ENCODE data around the gene TRIM28.

Gene TRIM28

GRCh38 chr19:58543826-58544590 is at the start of gene TRIM28:
Gene TRIM28, plus strand, starts transcription at chr19:58544064. Its CDS starts 694 bp downstream, at chr19:58544758.
- Histone ChIP-seq H3K36me3 (ENCODE audit: insufficient read depth, low read length) (peaks cover 30% of the 10 kb centered on the region), H3K27me3 (ENCODE audit: insufficient read depth, low read length, poor library complexity, severe bottlenecking) (no peaks in the 10 kb centered on the region), H3K79me2 (ENCODE audit: insufficient read depth, low read length) (peaks cover 45% of the 10 kb centered on the region), H3K9me2 (replicated peaks; ENCODE audit: low read depth, low read length) (no peaks in the 10 kb centered on the region), H3K4me1 (ENCODE audit: insufficient read depth, low read length, poor library complexity, severe bottlenecking) (peaks cover 30% of the 10 kb centered on the region), H3K9ac (ENCODE audit: low read depth, low read length, poor library complexity, severe bottlenecking) (peak within 1 kb of the TSS; percentile 93), H3K4me2 (ENCODE audit: low read depth, low read length, poor library complexity, severe bottlenecking) (peak within 1 kb of the TSS; percentile 97), H4K20me1 (ENCODE audit: insufficient read depth, low read length, poor library complexity, severe bottlenecking) (peaks cover 44% of the 10 kb centered on the region), H2AFZ (ENCODE audit: low read length) (peak within 1 kb of the TSS; percentile 44), H3F3A (ENCODE audit: low read depth) (peaks cover 4% of the 10 kb centered on the region), H3K4me3 (ENCODE audit: low read length, poor library complexity, severe bottlenecking) (peak within 1 kb of the TSS; percentile 96), H3K9me3 (ENCODE audit: insufficient read depth, low read depth, low read length) (no peaks in the 10 kb centered on the region)
- TF ChIP-seq CTCF (conservative IDR thresholded peaks at IDR 0.05; ENCODE audit: low read length) = no peak
- TF ChIP-seq EZH2phosphoT487 (IDR thresholded peaks at IDR 0.05; ENCODE audit: borderline replicate concordance) = no peak

- peaks cover 3% of the 10 kb centered on the region; the same call in 1 of the 2 replicates for H3F3A ChIP-seq (ENCODE audit: low read depth)
- TF ChIP-seq CTCF (conservative IDR thresholded peaks at IDR 0.05; ENCODE audit: low read length) = no peak
- no peak for TF ChIP-seq EZH2phosphoT487 (IDR thresholded peaks at IDR 0.05; ENCODE audit: borderline replicate concordance)
- H3K9me2 ChIP-seq (replicated peaks; ENCODE audit: low read depth, low read length) = no peaks in the 10 kb centered on the region
- H3K79me2 ChIP-seq (ENCODE audit: insufficient read depth, low read length) = no peaks in the 10 kb centered on the region
- peak overlapping the region; percentile 72 for H3K4me2 ChIP-seq (ENCODE audit: low read depth, low read length, poor library complexity, severe bottlenecking)
- no peak overlapping the region for H2AFZ ChIP-seq (ENCODE audit: low read length)
- peak overlapping the region; percentile 65 for H3K9ac ChIP-seq (ENCODE audit: low read depth, low read length, poor library complexity, severe bottlenecking)
- H3K27me3 ChIP-seq (ENCODE audit: insufficient read depth, low read length, poor library complexity, severe bottlenecking) = no peaks in the 10 kb centered on the region
- H4K20me1 ChIP-seq (ENCODE audit: insufficient read depth, low read length, poor library complexity, severe bottlenecking) = no peaks in the 10 kb centered on the region
- no peaks in the 10 kb centered on the region for H3K9me3 ChIP-seq (ENCODE audit: insufficient read depth, low read depth, low read length)
- no peaks in the 10 kb centered on the region for H3K36me3 ChIP-seq (ENCODE audit: insufficient read depth, low read length)
- H3K4me1 ChIP-seq (ENCODE audit: insufficient read depth, low read length, poor library complexity, severe bottlenecking) = peaks cover 14% of the 10 kb centered on the region
- no peak overlapping the region for H3K4me3 ChIP-seq (ENCODE audit: low read length, poor library complexity, severe bottlenecking)
These were observed 46.2 kb upstream of the TRIM28 start for GRCh38 chr19:58497634-58498170.

GRCh38 chr19:58498316-58499020 is 45.4 kb upstream of the TRIM28 start:
- peaks cover 3% of the 10 kb centered on the region; the same call in 1 of the 2 replicates for H3F3A ChIP-seq (ENCODE audit: low read depth)
- no peak for TF ChIP-seq CTCF (conservative IDR thresholded peaks at IDR 0.05; ENCODE audit: low read length)
- no peak for TF ChIP-seq EZH2phosphoT487 (IDR thresholded peaks at IDR 0.05; ENCODE audit: borderline replicate concordance)
- H3K27me3 ChIP-seq (ENCODE audit: insufficient read depth, low read length, poor library complexity, severe bottlenecking) = no peaks in the 10 kb centered on the region
- H3K4me1 ChIP-seq (ENCODE audit: insufficient read depth, low read length, poor library complexity, severe bottlenecking) = peaks cover 14% of the 10 kb centered on the region
- peak overlapping the region; percentile 73 for H3K4me3 ChIP-seq (ENCODE audit: low read length, poor library complexity, severe bottlenecking)
- H3K36me3 ChIP-seq (ENCODE audit: insufficient read depth, low read length) = no peaks in the 10 kb centered on the region
- no peaks in the 10 kb centered on the region for H3K9me3 ChIP-seq (ENCODE audit: insufficient read depth, low read depth, low read length)
- peak overlapping the region; percentile 75 for H2AFZ ChIP-seq (ENCODE audit: low read length)
- H3K4me2 ChIP-seq (ENCODE audit: low read depth, low read length, poor library complexity, severe bottlenecking) = peak overlapping the region; percentile 72
- H3K9ac ChIP-seq (ENCODE audit: low read depth, low read length, poor library complexity, severe bottlenecking) = peak overlapping the region; percentile 65
- H3K9me2 ChIP-seq (replicated peaks; ENCODE audit: low read depth, low read length) = no peaks in the 10 kb centered on the region
- no peaks in the 10 kb centered on the region for H3K79me2 ChIP-seq (ENCODE audit: insufficient read depth, low read length)
- H4K20me1 ChIP-seq (ENCODE audit: insufficient read depth, low read length, poor library complexity, severe bottlenecking) = no peaks in the 10 kb centered on the region

Data from Loucy (cell line).